WERI-Rb-1 (cell line): ENCODE results near the gene ANTXR2.
"Not testable (repeated sequence)": the region's sequence is repeated elsewhere in the genome, so short reads cannot be mapped to it uniquely, and the experiment has no call there.

Source experiments
- DNase-seq: peaks from one replicate; pipeline ENCODE4 v3.0.0-alpha.2; 2020
- H3K27ac ChIP-seq: fragments of 250-450 bp; sonication (Bioruptor Pico); 2 replicates; pipeline ENCODE4 v1.5.1; 2020; ENCODE audit warnings: mild to moderate bottlenecking, moderate library complexity
- H3K27me3 ChIP-seq: fragments of 250-450 bp; sonication (Bioruptor Pico); 2 replicates; pipeline ENCODE4 v1.5.1; 2021; ENCODE audit warnings: mild to moderate bottlenecking, low read depth, moderate library complexity; ENCODE audit not compliant: insufficient read depth, severe bottlenecking
- H3K36me3 ChIP-seq: fragments of 250-450 bp; sonication (Bioruptor Pico); 2 replicates; pipeline ENCODE4 v1.5.1; 2020; ENCODE audit warnings: mild to moderate bottlenecking, moderate library complexity
- H3K4me3 ChIP-seq: 2 replicates; pipeline ENCODE4 v1.5.1; 2011; ENCODE audit warnings: low read depth, mild to moderate bottlenecking, control low read depth, low read length
- H3K9me3 ChIP-seq: fragments of 250-450 bp; sonication (Bioruptor Pico); 2 replicates; pipeline ENCODE4 v1.5.1; 2021; ENCODE audit warnings: mild to moderate bottlenecking, moderate library complexity; ENCODE audit not compliant: severe bottlenecking
- CTCF ChIP-seq: IDR thresholded peaks from 2 replicates; pipeline ENCODE4 v1.5.1; 2011; ENCODE audit warnings: low read depth, mild to moderate bottlenecking, control low read depth, inconsistent platforms, low read length

The ANTXR2 gene

DNA sequence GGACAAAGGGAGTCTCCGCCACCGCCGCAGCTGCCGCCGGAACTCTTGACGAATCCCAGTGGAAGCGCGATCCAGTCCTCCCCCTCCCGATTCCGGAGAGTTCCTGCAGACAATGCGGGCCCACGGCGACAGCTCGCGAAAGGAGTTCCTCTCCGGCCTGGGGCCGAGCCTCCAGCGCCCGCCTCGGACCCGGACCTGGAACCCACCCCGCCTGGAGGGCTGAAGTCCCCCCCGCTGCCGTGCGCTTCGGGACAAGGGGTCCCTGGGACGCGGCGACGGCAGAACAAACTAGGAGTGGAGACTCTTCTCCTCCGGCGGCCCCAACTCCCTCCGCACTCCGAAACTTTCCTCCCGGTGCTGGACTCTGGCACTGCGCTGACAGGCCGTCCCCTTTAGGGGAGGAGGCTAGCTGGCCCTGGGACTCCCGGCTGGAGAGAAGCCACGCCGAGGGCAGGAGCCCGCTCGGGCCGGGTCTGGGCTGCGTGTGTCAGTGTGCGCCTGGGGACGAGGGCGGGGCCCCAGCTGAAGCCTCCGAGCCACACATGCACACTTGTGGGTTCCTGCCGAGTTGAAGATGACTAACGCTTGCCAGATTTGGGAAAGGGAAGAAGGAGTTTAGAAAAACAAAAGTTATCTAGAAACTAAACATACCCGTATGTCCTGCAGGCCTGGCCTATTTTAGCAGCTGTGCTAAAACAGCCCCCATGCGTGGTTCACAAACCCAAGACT is at the start of gene ANTXR2:
Gene ANTXR2 (minus strand): TSS at position 486 of the 729 bp plus-strand sequence. CDS start 669 bp downstream, outside the sequence.
- Histone ChIP-seq H3K36me3 (peaks cover 17% of the 10 kb centered on the region), H3K27ac (peak within 1 kb of the TSS; percentile 88), H3K9me3 (no peaks in the 10 kb centered on the region), H3K4me3 (peak within 1 kb of the TSS; percentile 84), H3K27me3 (no peaks in the 10 kb centered on the region)
- peak; percentile 90 for DNase-seq
- TF ChIP-seq CTCF = peak; percentile 26; the same call in 1 of the 2 replicates

GRCh38 chr4:80121815-80122214 is 48.8 kb upstream of the ANTXR2 start:
- DNase-seq, H3K4me3 ChIP-seq, H3K36me3 ChIP-seq, H3K9me3 ChIP-seq, H3K27me3 ChIP-seq, H3K27ac ChIP-seq: not testable (repeated sequence)

DNA sequence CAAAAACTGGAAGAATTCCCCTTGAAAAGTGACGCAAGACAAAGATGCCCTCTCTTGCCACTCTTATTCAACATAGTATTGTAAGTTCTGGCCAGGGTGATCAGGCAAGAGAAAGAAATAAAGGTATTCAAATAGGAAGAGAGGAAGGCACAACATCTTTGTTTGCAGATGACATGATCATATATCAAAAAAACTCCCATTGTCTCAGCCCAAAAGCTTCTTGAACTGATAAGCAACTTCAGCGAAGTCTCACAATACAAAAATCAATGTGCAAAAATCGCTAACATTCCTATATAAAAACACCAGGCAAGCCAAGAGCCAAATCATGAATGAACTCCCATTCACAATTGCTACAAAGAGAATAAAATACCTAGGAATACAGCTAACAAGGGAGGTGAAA is 46.6 kb upstream of the ANTXR2 start:
- not testable (repeated sequence) for H3K27me3 ChIP-seq, H3K27ac ChIP-seq, H3K36me3 ChIP-seq, H3K4me3 ChIP-seq, H3K9me3 ChIP-seq, DNase-seq

DNA sequence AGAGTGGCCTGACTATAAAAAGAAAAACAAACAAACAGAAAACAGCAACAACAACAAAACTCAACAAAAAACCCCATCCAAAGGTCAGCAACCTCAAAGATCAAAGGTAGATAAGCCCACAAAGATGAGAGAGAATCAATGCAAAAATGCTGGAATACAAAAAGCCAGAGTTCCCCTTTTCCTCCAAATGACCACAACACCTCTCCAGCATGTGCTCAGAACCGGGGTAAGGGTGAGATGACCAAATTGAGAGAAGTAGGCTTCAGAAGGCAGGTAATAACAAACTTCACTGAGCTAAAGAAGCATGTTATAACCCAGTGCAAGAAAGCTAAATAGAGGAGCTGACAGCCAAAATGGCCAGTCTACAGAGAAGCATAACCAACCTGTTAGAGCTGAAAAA is 43.5 kb upstream of the ANTXR2 start:
- Histone ChIP-seq H3K4me3 (no peak overlapping the region), H3K27me3 (no peaks in the 10 kb centered on the region), H3K9me3 (no peaks in the 10 kb centered on the region), H3K27ac (no peak overlapping the region), H3K36me3 (no peaks in the 10 kb centered on the region)
- DNase-seq = no peak
- no peak for TF ChIP-seq CTCF

DNA sequence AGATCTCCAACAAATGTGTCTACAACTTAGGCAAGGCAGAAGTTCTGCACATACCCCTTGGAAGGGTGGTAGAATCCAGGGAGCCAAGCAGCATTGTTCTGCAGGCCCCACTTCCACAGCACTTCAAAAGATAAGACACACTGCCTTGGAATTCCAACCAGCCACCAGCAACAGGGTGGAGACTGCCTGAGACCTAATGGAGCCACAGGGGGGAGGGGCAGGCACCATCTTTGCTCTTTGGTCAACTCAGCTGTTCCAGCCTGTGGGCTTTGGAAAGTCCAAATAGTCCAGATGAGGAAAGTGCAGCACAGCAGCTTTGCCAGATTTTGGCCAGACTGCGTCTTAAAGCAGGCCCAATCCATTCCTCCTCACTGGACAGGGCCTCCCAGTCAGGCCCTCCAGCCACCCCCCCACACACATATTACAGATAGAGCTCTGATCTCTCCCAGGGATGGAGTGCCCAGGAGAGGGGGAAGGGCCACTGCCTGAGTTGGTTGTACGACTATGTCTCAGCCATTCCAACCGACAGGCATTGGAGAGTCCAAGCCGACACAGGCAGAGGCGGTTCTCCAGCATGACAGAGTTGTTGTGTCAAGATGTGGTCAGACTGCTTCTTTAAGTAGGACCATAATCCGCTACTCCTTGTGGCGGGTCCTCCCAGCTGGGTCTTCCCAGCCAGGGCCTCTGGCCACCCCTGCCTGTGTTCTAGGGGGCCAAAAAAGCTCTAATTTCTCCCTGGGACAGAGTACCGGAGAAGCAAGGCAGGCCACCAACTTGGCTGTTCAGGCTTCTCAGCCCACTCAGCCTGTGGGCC is 42.5 kb upstream of the ANTXR2 start:
- Histone ChIP-seq H3K36me3 (no peaks in the 10 kb centered on the region), H3K4me3 (no peak overlapping the region), H3K27me3 (no peaks in the 10 kb centered on the region), H3K27ac (no peak overlapping the region), H3K9me3 (no peaks in the 10 kb centered on the region)
- DNase-seq = no peak
- no peak for TF ChIP-seq CTCF

- no peak overlapping the region for H3K27ac ChIP-seq
- no peak for TF ChIP-seq CTCF
- no peak for DNase-seq
- H3K27me3 ChIP-seq = no peaks in the 10 kb centered on the region
- no peaks in the 10 kb centered on the region for H3K9me3 ChIP-seq
- no peak overlapping the region for H3K4me3 ChIP-seq
- no peaks in the 10 kb centered on the region for H3K36me3 ChIP-seq
Measured at GRCh38 chr4:80114732-80115265, 41.8 kb upstream of the ANTXR2 start.
